ENCODE results near the gene ZNF8. TPM values are rescaled to one million over a fixed set of nuclear protein-coding genes. Genes with fewer than 3 reads are reported as not detected.

Gene ZNF8
- total RNA-seq, 1 donor from 2014 or later, result 21.6 TPM

DNA sequence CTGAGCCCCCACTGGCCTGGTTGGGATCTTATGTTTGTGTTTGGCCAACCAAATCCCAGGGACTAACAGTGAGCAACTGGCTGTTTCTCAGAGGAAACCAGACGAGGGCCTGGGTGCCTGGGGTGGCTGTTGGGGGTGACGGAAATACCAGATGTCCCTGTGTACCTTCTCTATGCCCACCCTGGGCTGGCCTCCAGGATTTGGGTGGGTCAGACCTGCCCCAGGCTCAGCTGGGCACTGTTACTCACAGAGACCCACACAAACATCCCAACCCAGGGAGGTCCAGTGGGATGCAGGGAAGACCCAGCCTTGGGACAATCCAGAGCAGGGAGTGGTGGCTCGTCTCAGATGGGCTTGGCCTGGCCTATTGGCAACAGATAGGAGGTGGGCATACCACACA lies 56.9 kb downstream of the ZNF8 start:
- Mint-ChIP-seq H3K9me3 (peaks cover 2% of the 10 kb centered on the region), H3K4me1 (no peaks in the 10 kb centered on the region), H3K27ac (no peak overlapping the region), H3K36me3 (peaks cover 27% of the 10 kb centered on the region), H3K27me3 (ENCODE audit: low read depth) (no peaks in the 10 kb centered on the region), H3K4me3 (no peak overlapping the region)
- TF ChIP-seq, protein P1, sequence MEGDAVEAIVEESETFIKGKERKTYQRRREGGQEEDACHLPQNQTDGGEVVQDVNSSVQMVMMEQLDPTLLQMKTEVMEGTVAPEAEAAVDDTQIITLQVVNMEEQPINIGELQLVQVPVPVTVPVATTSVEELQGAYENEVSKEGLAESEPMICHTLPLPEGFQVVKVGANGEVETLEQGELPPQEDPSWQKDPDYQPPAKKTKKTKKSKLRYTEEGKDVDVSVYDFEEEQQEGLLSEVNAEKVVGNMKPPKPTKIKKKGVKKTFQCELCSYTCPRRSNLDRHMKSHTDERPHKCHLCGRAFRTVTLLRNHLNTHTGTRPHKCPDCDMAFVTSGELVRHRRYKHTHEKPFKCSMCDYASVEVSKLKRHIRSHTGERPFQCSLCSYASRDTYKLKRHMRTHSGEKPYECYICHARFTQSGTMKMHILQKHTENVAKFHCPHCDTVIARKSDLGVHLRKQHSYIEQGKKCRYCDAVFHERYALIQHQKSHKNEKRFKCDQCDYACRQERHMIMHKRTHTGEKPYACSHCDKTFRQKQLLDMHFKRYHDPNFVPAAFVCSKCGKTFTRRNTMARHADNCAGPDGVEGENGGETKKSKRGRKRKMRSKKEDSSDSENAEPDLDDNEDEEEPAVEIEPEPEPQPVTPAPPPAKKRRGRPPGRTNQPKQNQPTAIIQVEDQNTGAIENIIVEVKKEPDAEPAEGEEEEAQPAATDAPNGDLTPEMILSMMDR (IDR thresholded peaks at IDR 0.05; ENCODE audit: unreplicated experiment), result no peak
- DNase-seq (ENCODE audit: low spot score in 2 of 2, unreplicated experiment in 2 of 2), result no peak

DNA sequence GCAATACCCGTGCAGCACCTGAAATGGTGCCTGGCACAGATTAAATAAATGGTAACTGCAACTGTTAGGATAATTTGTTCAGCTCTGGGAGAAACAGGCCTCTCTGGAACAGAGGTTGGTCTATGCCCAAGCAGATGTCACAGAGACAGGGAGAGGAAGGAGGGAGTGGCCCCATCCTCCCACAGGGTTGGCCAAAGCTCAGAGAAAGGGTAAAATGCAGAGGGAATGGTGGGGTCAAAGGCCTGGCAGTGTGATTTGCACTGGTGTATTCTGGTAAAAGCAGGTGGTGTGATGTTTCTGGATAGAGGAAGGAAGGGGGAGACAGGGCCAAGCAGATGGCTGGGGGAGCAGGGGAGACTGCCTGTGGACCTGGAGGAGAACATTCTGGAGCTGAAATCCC lies 57.5 kb downstream of the ZNF8 start:
- H3K27me3 Mint-ChIP-seq (ENCODE audit: low read depth), result no peaks in the 10 kb centered on the region
- TF ChIP-seq, protein P1 (IDR thresholded peaks at IDR 0.05; ENCODE audit: unreplicated experiment), result no peak

DNA sequence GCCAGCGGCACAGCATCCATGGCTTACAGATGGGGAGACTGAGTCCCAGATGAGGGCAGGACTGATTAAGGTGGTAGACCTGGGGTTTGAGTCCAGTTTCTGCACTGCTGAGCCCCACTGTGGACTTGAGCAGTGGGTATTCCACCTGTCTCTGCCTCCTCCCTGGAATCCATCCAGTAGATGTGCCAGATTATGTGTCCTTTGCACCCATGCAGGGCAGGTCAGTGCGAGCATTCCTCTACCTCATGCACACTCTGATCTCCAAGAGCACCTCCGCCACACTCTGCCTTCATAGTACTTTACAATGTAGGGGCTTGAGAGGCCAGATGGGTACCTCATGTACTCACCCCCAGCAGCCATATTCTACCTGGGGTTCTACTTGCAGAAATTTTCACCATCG lies 58.1 kb downstream of the ZNF8 start:
- Mint-ChIP-seq H3K36me3 (peaks cover 29% of the 10 kb centered on the region), H3K9me3 (peaks cover 2% of the 10 kb centered on the region), H3K4me3 (no peak overlapping the region), H3K27me3 (ENCODE audit: low read depth) (no peaks in the 10 kb centered on the region), H3K4me1 (no peaks in the 10 kb centered on the region), H3K27ac (no peak overlapping the region)
- TF ChIP-seq, protein P1 (IDR thresholded peaks at IDR 0.05; ENCODE audit: unreplicated experiment), result no peak
- DNase-seq (ENCODE audit: low spot score in 2 of 2, unreplicated experiment in 2 of 2), result no peak

More for the DNA sequence above, 57.5 kb downstream of the ZNF8 start:
- Mint-ChIP-seq H3K9me3 (peaks cover 2% of the 10 kb centered on the region), H3K27ac (no peak overlapping the region), H3K36me3 (peaks cover 29% of the 10 kb centered on the region), H3K4me3 (no peak overlapping the region), H3K4me1 (no peaks in the 10 kb centered on the region)
- DNase-seq (ENCODE audit: low spot score in 2 of 2, unreplicated experiment in 2 of 2), result no peak

- no peak overlapping the region for H3K4me3 Mint-ChIP-seq
- H3K4me1 Mint-ChIP-seq, result no peaks in the 10 kb centered on the region
- no peaks in the 10 kb centered on the region for H3K27me3 Mint-ChIP-seq (ENCODE audit: low read depth)
- no peak for DNase-seq (ENCODE audit: low spot score in 2 of 2, unreplicated experiment in 2 of 2)
- TF ChIP-seq, protein P1 (IDR thresholded peaks at IDR 0.05; ENCODE audit: unreplicated experiment), result no peak
- H3K27ac Mint-ChIP-seq, result no peak overlapping the region
- H3K36me3 Mint-ChIP-seq, result peaks cover 36% of the 10 kb centered on the region
- H3K9me3 Mint-ChIP-seq, result peaks cover 2% of the 10 kb centered on the region
Observed at GRCh38 chr19:58338336-58338735, 59.6 kb downstream of the ZNF8 start.

GRCh38 chr19:58338825-58339558 lies 60.2 kb downstream of the ZNF8 start:
- DNase-seq (ENCODE audit: low spot score in 2 of 2, unreplicated experiment in 2 of 2), result no peak
- no peaks in the 10 kb centered on the region for H3K27me3 Mint-ChIP-seq (ENCODE audit: low read depth)
- H3K4me3 Mint-ChIP-seq, result no peak overlapping the region
- peaks cover 36% of the 10 kb centered on the region for H3K36me3 Mint-ChIP-seq
- H3K9me3 Mint-ChIP-seq, result peaks cover 2% of the 10 kb centered on the region
- no peak overlapping the region for H3K27ac Mint-ChIP-seq
- TF ChIP-seq, protein P1 (IDR thresholded peaks at IDR 0.05; ENCODE audit: unreplicated experiment), result no peak
- no peaks in the 10 kb centered on the region for H3K4me1 Mint-ChIP-seq
